Activated naive CD8-positive, alpha-beta T cell treated with anti-CD3 and anti-CD28 coated beads, Interleukin-2, amount 50 U/mL, for 16 hours (primary cell): ENCODE measurements around the gene ANKRD60.

ENCODE experiments used
- DNase-seq: peaks from one replicate; pipeline ENCODE4 v3.0.0-alpha.2; 2020; ENCODE audit warnings: low read depth, low spot score

Gene ANKRD60

GRCh38 chr20:58224097-58224496 lies 4.4 kb downstream of the ANKRD60 start:
- no peak for DNase-seq

GRCh38 chr20:58223358-58223941 lies 5.0 kb downstream of the ANKRD60 start:
- DNase-seq: no peak

GRCh38 chr20:58222446-58222845 lies 6.0 kb downstream of the ANKRD60 start:
- DNase-seq: no peak

- DNase-seq: no peak
Measured at GRCh38 chr20:58219342-58219700, 9.1 kb downstream of the ANKRD60 start.

- DNase-seq: no peak
Measured at GRCh38 chr20:58218665-58219341, 9.7 kb downstream of the ANKRD60 start.

GRCh38 chr20:58216334-58216733 lies 12.1 kb downstream of the ANKRD60 start:
- DNase-seq: no peak

GRCh38 chr20:58215116-58215515 lies 13.3 kb downstream of the ANKRD60 start:
- DNase-seq: no peak

- DNase-seq: no peak
Measured at GRCh38 chr20:58214310-58214709, 14.1 kb downstream of the ANKRD60 start.

- no peak for DNase-seq
Measured at GRCh38 chr20:58213716-58214115, 14.7 kb downstream of the ANKRD60 start.

- DNase-seq: no peak
Measured at GRCh38 chr20:58213121-58213520, 15.3 kb downstream of the ANKRD60 start.

GRCh38 chr20:58212636-58213035 lies 15.8 kb downstream of the ANKRD60 start:
- DNase-seq: no peak

GRCh38 chr20:58210398-58210747 lies 18.1 kb downstream of the ANKRD60 start:
- no peak for DNase-seq

- DNase-seq: peak; percentile 72
Measured at GRCh38 chr20:58209652-58210397, 18.6 kb downstream of the ANKRD60 start.

GRCh38 chr20:58208944-58209343 lies 19.5 kb downstream of the ANKRD60 start:
- no peak for DNase-seq

GRCh38 chr20:58205850-58206249 lies 22.6 kb downstream of the ANKRD60 start:
- no peak for DNase-seq

- DNase-seq: no peak
Measured at GRCh38 chr20:58202044-58202443, 26.4 kb downstream of the ANKRD60 start.

- DNase-seq: no peak
Measured at GRCh38 chr20:58201616-58202015, 26.8 kb downstream of the ANKRD60 start.

GRCh38 chr20:58199469-58199868 lies 29.0 kb downstream of the ANKRD60 start:
- no peak for DNase-seq

GRCh38 chr20:58198901-58199355 lies 29.5 kb downstream of the ANKRD60 start:
- no peak for DNase-seq

GRCh38 chr20:58198384-58198783 lies 30.1 kb downstream of the ANKRD60 start:
- no peak for DNase-seq

GRCh38 chr20:58197185-58197469 lies 31.3 kb downstream of the ANKRD60 start:
- DNase-seq: no peak

GRCh38 chr20:58196402-58197184 lies 31.9 kb downstream of the ANKRD60 start:
- DNase-seq: no peak
